ENCODE data around the gene BRAT1.

GRCh38 chr7:2510909-2511768 is 44.2 kb downstream of the BRAT1 start:
- TF ChIP-seq CTCF (conservative IDR thresholded peaks at IDR 0.05), result no peak
- TF ChIP-seq EZH2 (IDR thresholded peaks at IDR 0.05; ENCODE audit: low read depth), result no peak
